GM11168 (cell line): Measurements from ENCODE around the gene BTBD17.
"Not testable (repeated sequence)": the region's sequence is repeated elsewhere in the genome, so short reads cannot be mapped to it uniquely, and the experiment has no call there.

Experiments used
- in situ Hi-C: fragments of 300-500 bp; cut with MboI; formaldehyde crosslinking; loops from one replicate; pipeline ENCODE4 v1.12.0; 2022; ENCODE audit warnings: low sequenced_read_pairs; ENCODE audit not compliant: unreplicated experiment

BTBD17 gene

DNA sequence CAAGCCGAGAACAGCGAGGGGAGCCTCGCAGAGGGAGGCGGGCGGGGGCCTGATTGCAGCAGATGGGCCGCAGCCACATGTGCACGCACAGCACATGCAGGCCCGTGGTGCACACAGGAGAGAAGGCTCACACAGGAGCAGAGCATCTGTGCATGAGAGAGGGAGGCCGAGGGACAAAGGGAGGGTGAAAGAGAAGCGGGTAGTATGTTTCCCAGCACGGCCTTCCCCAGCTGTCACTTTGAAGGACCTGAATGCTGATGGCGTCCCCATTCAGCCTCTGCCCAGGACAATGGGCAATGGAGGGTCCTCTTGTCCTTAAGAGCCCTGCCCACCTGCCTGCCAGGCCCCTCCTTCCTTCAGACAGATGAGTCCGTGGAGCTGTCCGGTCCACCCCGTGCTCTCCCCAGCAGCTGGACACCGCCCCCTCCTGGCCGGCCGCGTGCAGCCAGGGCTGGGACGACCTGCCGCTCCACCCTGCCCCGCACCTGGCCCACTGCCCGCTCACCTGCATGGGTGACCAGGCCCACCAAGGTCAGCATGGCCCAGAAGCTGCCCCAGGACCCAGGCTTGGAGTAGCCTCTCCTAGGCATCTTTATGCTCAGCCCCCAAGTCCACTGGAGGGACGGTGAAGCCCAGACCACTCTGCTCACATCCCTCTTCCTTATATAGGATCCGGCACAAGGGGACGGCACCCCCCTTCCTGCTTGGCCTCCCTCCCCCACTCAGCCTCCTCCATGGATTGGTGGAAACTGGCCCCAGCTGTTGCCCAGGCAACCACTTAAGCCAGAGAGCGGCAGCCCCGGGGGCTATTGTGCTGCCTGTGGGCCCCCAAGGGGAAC lies at the start of gene BTBD17:
TSS of gene BTBD17 (minus strand) at position 639 of the 839 bp plus-strand sequence. CDS start at position 590, 49 bp downstream.
- in situ Hi-C loops, result no loop called here

- in situ Hi-C loops, result no loop called here
Observed at GRCh38 chr17:74410001-74410443, 48.4 kb upstream of the BTBD17 start.

DNA sequence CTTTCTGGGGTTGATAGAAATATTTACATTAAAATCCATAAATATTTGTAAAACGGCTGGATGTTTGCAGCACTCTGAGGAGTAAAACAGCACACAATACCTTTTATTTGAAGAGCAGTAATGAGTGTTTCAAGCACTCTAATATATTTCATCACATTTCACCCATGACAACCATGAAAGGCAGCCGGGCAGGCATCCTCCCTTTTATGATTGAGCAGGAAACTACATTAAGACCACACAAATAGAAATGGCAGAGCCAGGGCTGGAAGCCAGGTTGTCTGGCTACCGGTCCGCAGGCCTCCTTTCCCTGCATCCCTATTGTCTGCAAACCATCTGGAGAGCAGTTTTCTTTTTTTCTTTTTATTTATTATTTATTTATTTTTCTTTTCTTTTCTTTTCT lies 47.1 kb upstream of the BTBD17 start:
- in situ Hi-C loops, result no loop called here

GRCh38 chr17:74408262-74408661 lies 46.6 kb upstream of the BTBD17 start:
- in situ Hi-C loops, result no loop called here

DNA sequence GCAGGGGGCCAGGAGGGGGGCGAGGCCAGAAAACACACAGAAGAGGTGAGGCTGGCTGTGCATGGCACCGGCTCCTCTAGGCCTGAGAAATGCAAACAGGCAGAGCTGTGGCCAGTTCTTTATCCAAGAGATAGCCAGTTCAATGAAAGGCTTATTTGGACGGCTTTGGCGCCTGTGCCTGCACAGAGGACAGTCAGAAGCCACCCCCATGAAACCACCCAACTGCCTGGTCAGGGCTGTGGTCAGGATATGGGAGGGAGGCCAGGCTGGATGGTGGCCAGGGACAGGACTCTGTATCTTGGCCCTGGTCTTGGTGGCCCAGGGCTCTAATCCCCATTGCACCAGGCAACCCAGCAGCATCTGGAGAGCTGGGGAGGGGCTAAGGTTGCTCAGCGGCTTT lies 45.7 kb upstream of the BTBD17 start:
- in situ Hi-C loops, result no loop called here

DNA sequence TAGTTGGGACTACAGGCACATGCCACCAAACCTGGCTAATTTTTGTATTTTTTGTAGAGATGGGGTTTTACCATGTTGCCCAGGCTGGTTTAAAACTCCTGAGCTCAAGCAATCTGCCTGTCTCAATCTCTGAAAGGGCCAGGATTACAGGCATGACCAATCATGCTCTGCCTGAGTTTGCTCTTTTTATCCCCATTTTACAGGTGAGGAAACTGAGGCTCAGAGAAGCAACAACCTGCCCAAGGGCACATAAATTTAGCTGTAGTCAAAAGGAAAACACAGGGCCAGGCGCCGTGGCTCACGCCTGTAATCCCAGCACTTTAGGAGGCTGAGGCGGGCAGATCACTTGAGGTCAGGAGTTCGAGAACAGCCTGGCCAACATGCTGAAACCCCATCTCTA lies 43.6 kb upstream of the BTBD17 start:
- in situ Hi-C loops, result not testable (repeated sequence)

GRCh38 chr17:74404789-74405188 lies 43.1 kb upstream of the BTBD17 start:
- in situ Hi-C loops, result no loop called here

- in situ Hi-C loops, result no loop called here
Observed at GRCh38 chr17:74404218-74404617, 42.5 kb upstream of the BTBD17 start.

DNA sequence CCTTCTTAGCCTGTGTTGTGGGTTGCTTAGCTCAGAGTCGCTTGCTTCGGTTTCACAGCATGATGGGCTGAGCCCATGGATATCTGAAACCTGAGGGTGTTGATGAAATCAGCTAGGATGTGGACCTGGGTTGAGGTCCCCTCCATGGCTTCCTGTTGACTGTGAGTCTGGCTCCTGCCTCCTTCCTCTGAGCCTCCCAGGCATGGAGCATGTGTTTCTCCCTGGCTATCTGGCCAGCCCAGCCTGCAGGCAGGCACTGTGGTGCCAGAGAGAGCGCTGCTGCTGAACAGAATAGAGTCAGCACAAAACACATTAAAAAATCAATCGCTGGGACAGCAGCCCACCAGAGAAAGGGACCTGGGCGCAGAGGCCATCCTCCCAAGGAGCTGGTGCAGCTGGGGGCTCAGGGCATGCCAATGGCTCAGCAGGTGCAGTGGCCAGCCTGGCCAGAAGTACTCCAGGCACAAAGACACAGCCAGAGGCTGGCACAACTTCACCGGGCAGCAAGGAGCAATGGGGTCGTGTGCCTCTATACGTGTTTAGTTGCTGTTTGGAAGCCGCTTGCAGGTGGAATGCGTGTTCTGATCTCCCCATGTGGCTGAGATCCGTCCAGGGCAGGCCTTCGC lies 42.0 kb upstream of the BTBD17 start:
- in situ Hi-C loops, result no loop called here

DNA sequence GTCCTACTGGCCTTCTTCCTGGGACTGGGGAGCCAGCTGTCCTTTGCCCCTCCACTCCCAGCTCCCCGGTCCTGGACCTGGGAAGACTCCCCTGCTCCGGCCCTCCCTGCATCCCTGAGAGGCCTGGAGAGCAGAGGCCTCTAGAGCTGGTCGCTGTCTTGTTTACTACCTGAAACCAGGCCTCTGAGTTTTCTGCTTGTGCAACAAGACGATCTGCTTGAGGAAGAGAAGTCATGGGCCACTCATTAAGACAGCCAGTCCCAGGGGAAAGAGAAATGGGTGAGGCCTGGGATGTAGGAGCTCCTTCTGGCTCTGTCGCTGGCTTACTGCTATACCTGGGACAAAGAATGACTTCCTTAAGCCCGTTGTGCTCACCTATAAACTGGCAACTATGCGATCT lies 40.4 kb upstream of the BTBD17 start:
- in situ Hi-C loops, result no loop called here

- in situ Hi-C loops, result no loop called here
Observed at GRCh38 chr17:74396567-74396966, 34.9 kb upstream of the BTBD17 start.

GRCh38 chr17:74394977-74395376 lies 33.3 kb upstream of the BTBD17 start:
- in situ Hi-C loops, result no loop called here

DNA sequence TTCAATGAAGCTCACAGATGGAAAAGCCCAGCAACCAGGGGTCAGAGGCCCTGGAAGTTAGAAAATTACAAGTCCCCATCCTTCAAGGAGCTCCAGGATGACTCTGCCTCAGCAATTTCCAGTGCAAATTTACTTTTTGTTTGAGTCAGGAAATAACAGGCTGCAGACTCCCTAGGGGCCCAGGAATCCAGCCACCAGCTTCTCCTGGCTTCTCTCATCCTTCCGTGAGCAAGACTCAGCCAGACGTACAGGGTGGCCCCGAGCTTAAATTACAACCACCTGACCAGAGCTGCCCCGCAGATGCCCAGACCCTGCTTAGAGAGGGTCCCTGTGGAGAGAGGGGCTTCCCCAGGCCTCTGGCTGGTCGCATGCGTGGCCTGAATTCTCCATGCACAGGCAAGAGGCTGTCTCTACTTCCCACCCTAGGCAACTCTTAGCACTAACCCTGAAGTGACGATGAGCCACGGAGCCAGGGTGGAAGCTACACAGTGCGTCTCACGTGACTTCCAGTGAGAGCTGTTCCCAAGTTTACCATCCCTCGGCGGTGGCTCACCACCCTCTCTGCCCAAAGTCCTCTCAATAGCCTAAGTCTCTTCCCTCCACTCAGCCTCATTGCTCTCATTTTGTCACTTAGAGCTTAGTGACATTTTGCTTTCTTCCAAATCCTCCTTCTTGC lies 32.7 kb upstream of the BTBD17 start:
- in situ Hi-C loops, result no loop called here

GRCh38 chr17:74393346-74393942 lies 31.8 kb upstream of the BTBD17 start:
- in situ Hi-C loops, result no loop called here

DNA sequence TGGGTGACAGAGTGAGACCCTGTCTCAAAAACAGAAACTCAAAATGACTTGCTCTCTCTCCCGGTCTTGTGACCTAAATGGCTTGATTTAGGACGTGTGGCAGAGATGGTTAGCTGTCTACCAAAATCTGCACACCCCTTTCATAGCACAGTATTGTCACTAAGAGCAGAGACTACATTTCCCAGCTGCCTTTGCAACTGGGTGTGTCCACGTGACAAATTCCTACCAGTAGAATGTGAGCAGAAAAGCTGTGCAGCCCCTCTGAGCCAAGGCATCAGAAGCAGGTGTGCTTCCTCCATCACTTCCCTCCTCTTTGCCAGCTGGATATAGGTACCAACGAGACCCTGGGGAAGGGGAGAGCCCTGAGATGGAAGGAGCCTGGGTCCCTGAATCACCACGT lies 31.2 kb upstream of the BTBD17 start:
- in situ Hi-C loops, result no loop called here

DNA sequence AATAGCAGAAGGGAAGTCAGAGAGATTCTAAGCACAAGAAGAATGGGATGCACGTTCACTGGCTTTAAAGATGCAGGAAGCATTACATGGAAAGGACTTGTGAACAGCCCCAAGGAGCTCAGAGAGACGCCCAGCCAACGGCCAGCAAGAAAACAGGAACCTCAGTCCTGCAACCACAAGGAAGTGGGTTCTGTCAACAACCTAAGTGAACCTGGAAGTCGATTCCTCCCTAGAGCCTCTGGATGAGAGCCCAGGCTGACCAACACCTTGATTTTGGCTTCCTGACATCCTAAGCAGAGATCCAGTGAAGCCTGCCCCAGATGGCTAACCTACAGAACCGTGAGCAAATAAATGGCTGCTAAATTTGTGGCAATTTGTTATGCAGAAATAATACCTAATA lies 30.1 kb upstream of the BTBD17 start:
- in situ Hi-C loops, result no loop called here

GRCh38 chr17:74390680-74391653 lies 29.3 kb upstream of the BTBD17 start:
- in situ Hi-C loops, result no loop called here

DNA sequence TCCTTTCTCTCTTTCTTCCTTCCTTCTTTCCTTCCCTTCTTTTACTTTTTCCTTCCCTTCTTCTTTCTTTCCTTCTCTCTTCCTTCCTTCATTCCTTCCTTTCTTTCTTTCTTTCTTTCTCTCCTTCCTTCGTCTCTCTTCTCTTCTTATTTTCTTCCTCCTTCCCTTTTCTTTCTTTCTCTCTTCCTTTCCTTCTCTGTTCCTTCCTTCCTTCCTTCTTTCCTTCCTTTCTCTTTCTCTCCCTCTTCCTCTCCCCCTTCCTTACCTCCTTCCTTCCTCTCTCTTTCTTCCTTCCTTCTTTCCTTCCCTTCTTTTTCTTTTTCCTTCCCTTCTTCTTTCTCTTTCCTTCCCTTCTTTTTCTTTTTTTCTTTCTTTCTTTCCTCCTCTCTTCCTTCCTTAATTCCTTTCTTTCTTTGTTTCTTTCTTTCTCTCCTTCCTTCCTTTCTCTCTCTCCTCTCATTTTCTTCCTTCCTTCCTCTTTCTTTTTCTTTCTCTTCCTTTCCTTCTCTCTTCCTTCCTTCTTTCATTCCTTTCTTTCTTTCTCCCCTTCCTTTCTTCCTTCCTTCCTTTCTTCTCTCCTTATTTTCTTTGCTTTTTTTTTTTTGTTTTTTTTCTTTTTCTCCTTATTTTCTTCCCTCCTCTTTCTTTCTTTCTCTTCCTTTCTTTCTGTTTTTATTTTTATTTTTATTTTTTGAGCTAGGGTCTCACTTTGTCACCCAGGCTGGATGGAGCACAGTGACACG lies 28.4 kb upstream of the BTBD17 start:
- in situ Hi-C loops, result no loop called here
